Caco-2 (cell line): ENCODE measurements around the gene NR6A1. TPM values are rescaled to one million over a fixed set of nuclear protein-coding genes. Genes with fewer than 3 reads are reported as not detected.

Source experiments
- BruUV-seq: library from RNA; stranded (reverse); fragments of 400-500 nt; replicated peaks from 2 replicates; lab custom pipeline; 2021; lab: Mats Ljungman, UMichigan
- CTCF ChIA-PET: fragments of 300-600 bp; sonication (Branson Sonifier 250); formaldehyde crosslinking; loops from one replicate; lab custom pipeline; 2022; ENCODE audit warnings: antibody characterized with exemption; lab: Charles Lee
- POLR2A ChIA-PET: fragments of 300-600 bp; sonication (Branson Sonifier 250); formaldehyde crosslinking; loops from one replicate; lab custom pipeline; 2022; ENCODE audit warnings: antibody characterized with exemption; lab: Charles Lee
- DNase-seq, 2 experiments: peaks; one replicate each; pipeline versions ENCODE4 v3.0.0 to v3.0.0-alpha.2; 2020 to 2022
- H3K27me3 ChIP-seq: replicated peaks from 2 replicates; pipeline ENCODE4 v1.6.0; 2011; ENCODE audit warnings: low read length; ENCODE audit not compliant: control insufficient read depth, insufficient read depth
- H3K36me3 ChIP-seq: 2 replicates; pipeline ENCODE4 v1.5.1; 2011; ENCODE audit warnings: low read length; ENCODE audit not compliant: control insufficient read depth, insufficient read depth
- H3K4me1 ChIP-seq: fragments of 250-450 bp; sonication (Bioruptor Pico); 2 replicates; pipeline ENCODE4 v1.5.1; 2020; ENCODE audit warnings: mild to moderate bottlenecking
- H3K4me3 ChIP-seq: 2 replicates; pipeline ENCODE4 v1.5.1; 2011; ENCODE audit warnings: low read depth, mild to moderate bottlenecking, control low read depth, low read length
- H3K9me3 ChIP-seq: fragments of 250-450 bp; sonication (Bioruptor Pico); 2 replicates; pipeline ENCODE4 v1.5.1; 2020; ENCODE audit warnings: mild to moderate bottlenecking, moderate library complexity
- H3K27ac Mint-ChIP-seq: one replicate; pipeline ENCODE4 v1.8.0; 2022; ENCODE audit warnings: mixed read lengths; ENCODE audit not compliant: unreplicated experiment
- H3K27me3 Mint-ChIP-seq: one replicate; pipeline ENCODE4 v1.8.0; 2022; ENCODE audit warnings: mixed read lengths; ENCODE audit not compliant: insufficient read depth, unreplicated experiment
- H3K36me3 Mint-ChIP-seq: one replicate; pipeline ENCODE4 v1.8.0; 2022; ENCODE audit warnings: mild to moderate bottlenecking, mixed read lengths; ENCODE audit not compliant: insufficient read depth, unreplicated experiment
- H3K4me1 Mint-ChIP-seq: one replicate; pipeline ENCODE4 v1.8.0; 2022; ENCODE audit warnings: low read depth, mixed read lengths; ENCODE audit not compliant: unreplicated experiment
- H3K4me3 Mint-ChIP-seq: one replicate; pipeline ENCODE4 v1.8.0; 2022; ENCODE audit warnings: mild to moderate bottlenecking, moderate library complexity, mixed read lengths; ENCODE audit not compliant: unreplicated experiment
- H3K9me3 Mint-ChIP-seq: one replicate; pipeline ENCODE4 v1.8.0; 2022; ENCODE audit warnings: mixed read lengths; ENCODE audit not compliant: unreplicated experiment
- intact Hi-C: fragments of 100-400 bp; cut with micrococcal nuclease; formaldehyde crosslinking; loops from one replicate; pipeline ENCODE4 v1.10.0; 2022; ENCODE audit not compliant: unreplicated experiment
- total RNA-seq: library from RNA; stranded (reverse); gene quantifications from 2 replicates; pipeline ENCODE4 v1.2.3, GENCODE V29; 2022
- TF ChIP-seq, protein P1 (sequence below), 2 experiments: fragments of 200-600 bp in 1 of 2; IDR thresholded peaks; 1 replicate in 1 of 2; 2 replicates in 1 of 2; pipeline versions ENCODE4 v1.5.1 to v1.8.0; 2011 to 2022; ENCODE audit warnings: antibody characterized with exemption in 1 of 2, control low read depth in 1 of 2, inconsistent platforms in 1 of 2, low read depth in 1 of 2, low read length in 1 of 2, mild to moderate bottlenecking in 1 of 2, moderate library complexity in 1 of 2; ENCODE audit not compliant: insufficient read depth in 1 of 2, severe bottlenecking in 1 of 2, unreplicated experiment in 1 of 2

The NR6A1 gene
- total RNA-seq, 1 experiment from 2014 or later, result 33.6 TPM

DNA sequence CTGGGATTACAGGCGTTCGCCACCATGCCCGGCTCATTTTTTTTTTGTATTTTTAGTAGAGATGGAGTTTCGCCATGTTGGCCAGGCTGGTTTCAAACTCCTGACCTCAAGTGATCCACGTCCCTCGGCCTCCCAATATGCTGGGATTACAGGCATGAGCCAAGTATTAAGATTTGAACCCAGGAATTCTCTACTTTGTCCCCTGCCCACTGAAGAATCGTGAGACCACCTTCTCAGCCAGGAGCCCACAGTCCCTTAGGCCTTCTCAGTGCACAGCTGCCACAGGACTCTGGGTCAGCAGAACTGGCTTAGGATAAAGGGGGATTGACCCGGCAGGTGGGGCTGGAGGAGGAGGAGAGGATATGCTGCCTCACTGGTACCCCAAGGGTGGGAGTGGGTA, 19.2 kb upstream of the NR6A1 start:
- CTCF ChIA-PET, result interaction anchor here (2.4 kb wide), 1 partner anchor 62 kb away, joined by 13 read pairs; the partner anchor contains the start of gene WDR38
- TF ChIP-seq, protein P1, sequence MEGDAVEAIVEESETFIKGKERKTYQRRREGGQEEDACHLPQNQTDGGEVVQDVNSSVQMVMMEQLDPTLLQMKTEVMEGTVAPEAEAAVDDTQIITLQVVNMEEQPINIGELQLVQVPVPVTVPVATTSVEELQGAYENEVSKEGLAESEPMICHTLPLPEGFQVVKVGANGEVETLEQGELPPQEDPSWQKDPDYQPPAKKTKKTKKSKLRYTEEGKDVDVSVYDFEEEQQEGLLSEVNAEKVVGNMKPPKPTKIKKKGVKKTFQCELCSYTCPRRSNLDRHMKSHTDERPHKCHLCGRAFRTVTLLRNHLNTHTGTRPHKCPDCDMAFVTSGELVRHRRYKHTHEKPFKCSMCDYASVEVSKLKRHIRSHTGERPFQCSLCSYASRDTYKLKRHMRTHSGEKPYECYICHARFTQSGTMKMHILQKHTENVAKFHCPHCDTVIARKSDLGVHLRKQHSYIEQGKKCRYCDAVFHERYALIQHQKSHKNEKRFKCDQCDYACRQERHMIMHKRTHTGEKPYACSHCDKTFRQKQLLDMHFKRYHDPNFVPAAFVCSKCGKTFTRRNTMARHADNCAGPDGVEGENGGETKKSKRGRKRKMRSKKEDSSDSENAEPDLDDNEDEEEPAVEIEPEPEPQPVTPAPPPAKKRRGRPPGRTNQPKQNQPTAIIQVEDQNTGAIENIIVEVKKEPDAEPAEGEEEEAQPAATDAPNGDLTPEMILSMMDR (IDR thresholded peaks at IDR 0.05; ENCODE audit: insufficient read depth in 1 of 2, low read depth in 1 of 2, low read length in 1 of 2, severe bottlenecking in 1 of 2, unreplicated experiment in 1 of 2), result no peak
- BruUV-seq, result no TSS peak

DNA sequence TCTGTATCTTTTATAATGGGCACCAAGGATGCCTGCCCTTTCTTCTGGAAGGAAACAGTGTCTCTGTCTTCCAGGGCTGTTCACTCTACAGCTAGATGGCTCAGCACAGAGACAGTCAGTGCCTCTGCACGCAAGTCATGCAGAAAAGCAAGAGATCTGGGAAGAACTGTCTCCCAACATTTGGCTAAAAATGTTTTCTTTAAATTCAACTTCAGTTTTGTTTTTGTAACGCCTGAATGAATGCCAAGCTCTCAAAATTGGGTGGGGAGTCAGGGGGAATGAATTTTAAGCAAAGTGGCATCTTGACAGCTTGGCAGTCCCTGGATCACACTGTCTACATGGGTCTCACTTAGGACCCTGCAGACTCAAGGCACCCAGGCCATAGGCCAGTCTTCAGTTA, 18.4 kb upstream of the NR6A1 start:
- CTCF ChIA-PET, result interaction anchor here (0.5 to 2.4 kb wide), 2 partner anchors 63 to 356 kb away, joined by 3 to 13 read pairs; partner anchors contain the start of gene WDR38
- no peaks in the 10 kb centered on the region for H3K9me3 ChIP-seq
- no peaks in the 10 kb centered on the region for H3K27me3 Mint-ChIP-seq
- no peaks in the 10 kb centered on the region for H3K9me3 Mint-ChIP-seq
- no peaks in the 10 kb centered on the region for H3K36me3 ChIP-seq
- intact Hi-C loops, result no loop called here
- no peak overlapping the region for H3K4me3 ChIP-seq
- BruUV-seq, result no TSS peak
- no peak overlapping the region for H3K4me3 Mint-ChIP-seq
- no peaks in the 10 kb centered on the region for H3K4me1 Mint-ChIP-seq
- no peaks in the 10 kb centered on the region for H3K27me3 ChIP-seq
- H3K27ac Mint-ChIP-seq, result no peak overlapping the region
- TF ChIP-seq, protein P1 (IDR thresholded peaks at IDR 0.05; ENCODE audit: insufficient read depth in 1 of 2, low read depth in 1 of 2, low read length in 1 of 2, severe bottlenecking in 1 of 2, unreplicated experiment in 1 of 2), result no peak
- no peaks in the 10 kb centered on the region for H3K4me1 ChIP-seq
- POLR2A ChIA-PET, result no interaction called here
- no peaks in the 10 kb centered on the region for H3K36me3 Mint-ChIP-seq
- no peak for DNase-seq

More for the DNA sequence above, 19.2 kb upstream of the NR6A1 start:
- Mint-ChIP-seq H3K9me3 (no peaks in the 10 kb centered on the region), H3K27ac (no peak overlapping the region), H3K4me3 (no peak overlapping the region), H3K4me1 (no peaks in the 10 kb centered on the region), H3K27me3 (no peaks in the 10 kb centered on the region), H3K36me3 (peaks cover 5% of the 10 kb centered on the region)
- no peak for DNase-seq
- Histone ChIP-seq H3K4me1 (peaks cover 4% of the 10 kb centered on the region), H3K27me3 (no peaks in the 10 kb centered on the region), H3K4me3 (no peak overlapping the region), H3K36me3 (no peaks in the 10 kb centered on the region), H3K9me3 (no peaks in the 10 kb centered on the region)
- POLR2A ChIA-PET, result no interaction called here
- intact Hi-C loops, result no loop called here

DNA sequence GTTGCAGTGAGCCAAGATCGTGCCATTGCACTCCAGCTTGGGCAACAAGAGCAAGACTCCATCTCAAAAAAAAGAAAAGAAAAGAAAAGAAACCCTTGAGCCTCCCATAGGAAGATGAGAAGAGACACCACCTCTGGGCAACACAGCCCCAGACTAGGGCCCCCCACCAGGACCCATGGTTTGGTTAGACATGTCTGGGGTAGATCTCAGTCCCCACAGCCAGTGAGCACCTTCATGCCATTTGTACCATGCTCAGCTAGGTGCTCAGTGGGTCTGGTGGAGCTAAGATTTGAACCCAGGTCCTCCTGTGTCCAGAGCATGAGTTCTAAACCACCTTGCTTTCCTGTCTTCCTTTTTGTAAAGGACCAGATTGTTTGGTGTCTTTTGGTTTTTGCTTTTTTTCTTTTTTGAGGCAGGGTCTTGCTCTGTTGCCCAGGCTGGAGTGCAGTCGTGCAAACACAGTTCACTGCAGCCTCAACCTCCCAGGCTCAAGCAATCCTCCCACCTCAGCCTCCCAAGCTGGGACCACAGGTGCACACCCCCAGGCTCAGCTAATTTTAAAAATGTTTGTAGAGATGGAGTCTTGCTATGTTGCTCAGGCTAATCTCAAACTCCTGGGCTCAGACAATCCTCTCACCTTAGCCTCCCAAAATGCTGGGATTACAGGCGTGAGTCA, 17.6 kb upstream of the NR6A1 start:
- TF ChIP-seq, protein P1 (IDR thresholded peaks at IDR 0.05; ENCODE audit: insufficient read depth in 1 of 2, low read depth in 1 of 2, low read length in 1 of 2, severe bottlenecking in 1 of 2, unreplicated experiment in 1 of 2), result no peak
- H3K4me1 ChIP-seq, result no peaks in the 10 kb centered on the region
- Mint-ChIP-seq H3K4me3 (no peak overlapping the region), H3K36me3 (no peaks in the 10 kb centered on the region), H3K27me3 (no peaks in the 10 kb centered on the region), H3K27ac (no peak overlapping the region), H3K9me3 (no peaks in the 10 kb centered on the region), H3K4me1 (no peaks in the 10 kb centered on the region)
- H3K9me3 ChIP-seq, result no peaks in the 10 kb centered on the region
- no peaks in the 10 kb centered on the region for H3K27me3 ChIP-seq
- POLR2A ChIA-PET, result no interaction called here
- no peak overlapping the region for H3K4me3 ChIP-seq
- intact Hi-C loops, result no loop called here
- H3K36me3 ChIP-seq, result no peaks in the 10 kb centered on the region
- peak in 1 of 2 experiments; percentile 6 for DNase-seq
- BruUV-seq, result no TSS peak
- CTCF ChIA-PET, result interaction anchor here (0.5 to 2.4 kb wide), 2 partner anchors 64 to 252 kb away, joined by 3 to 13 read pairs; partner anchors contain the start of gene WDR38
